Fibroblast of mammary gland (primary cell): ENCODE results near the gene SCN9A.

Experiments
- DNase-seq: peaks from one replicate; pipeline ENCODE4 v3.0.0-alpha.2; 2010; ENCODE audit warnings: low read depth
- H3K4me3 ChIP-seq: 2 replicates; pipeline ENCODE4 v1.5.1; 2011; ENCODE audit warnings: low read depth, mild to moderate bottlenecking, low read length, moderate library complexity; ENCODE audit not compliant: control insufficient read depth
- CTCF ChIP-seq: conservative IDR thresholded peaks from 2 replicates; pipeline ENCODE4 v1.5.1; 2011; ENCODE audit warnings: low read depth, low read length, inconsistent platforms; ENCODE audit not compliant: control insufficient read depth, insufficient read depth

The SCN9A gene

GRCh38 chr2:166270376-166270775 is 105.4 kb downstream of the SCN9A start:
- no peak for TF ChIP-seq CTCF
- no peak overlapping the region for H3K4me3 ChIP-seq
- DNase-seq = no peak

- no peak for TF ChIP-seq CTCF
- no peak overlapping the region for H3K4me3 ChIP-seq
- DNase-seq = no peak
These were observed 106.4 kb downstream of the SCN9A start for GRCh38 chr2:166269322-166269721.

GRCh38 chr2:166257859-166258258 is 117.9 kb downstream of the SCN9A start:
- no peak overlapping the region for H3K4me3 ChIP-seq
- no peak for DNase-seq
- TF ChIP-seq CTCF = no peak

GRCh38 chr2:166256896-166257295 is 118.8 kb downstream of the SCN9A start:
- no peak for DNase-seq
- no peak for TF ChIP-seq CTCF
- H3K4me3 ChIP-seq = no peak overlapping the region

- H3K4me3 ChIP-seq = no peak overlapping the region
- TF ChIP-seq CTCF = no peak
- DNase-seq = no peak
These were observed 126.4 kb downstream of the SCN9A start for GRCh38 chr2:166249318-166249717.

- no peak for TF ChIP-seq CTCF
- DNase-seq = no peak
- H3K4me3 ChIP-seq = no peak overlapping the region
These were observed 128.8 kb downstream of the SCN9A start for GRCh38 chr2:166246901-166247300.

- H3K4me3 ChIP-seq = no peak overlapping the region
- TF ChIP-seq CTCF = no peak
- no peak for DNase-seq
These were observed 133.4 kb downstream of the SCN9A start for GRCh38 chr2:166242309-166242708.
